Activated T-helper 2 cell treated with anti-CD3 and anti-CD28 coated beads, Interferon-gamma antibody, Interleukin-2, Interleukin-4, amounts not matched to agents 10 μg/mL and 5 μg/mL and 100 μg/mL, durations not matched to agents 14 hours and 24 hours and 36 hours (primary cell): ENCODE data around the gene S100A5. TPM values are rescaled to one million over a fixed set of nuclear protein-coding genes. Genes with fewer than 3 reads are reported as not detected.
"Not testable (repeated sequence)": the region's sequence is repeated elsewhere in the genome, so short reads cannot be mapped to it uniquely, and the experiment has no call there.

Source experiments
- DNase-seq: peaks from one replicate; pipeline ENCODE4 v3.0.0; 2021; ENCODE audit warnings: low spot score
- H3K27ac Mint-ChIP-seq: one replicate; pipeline ENCODE4 v1.8.0; 2021; ENCODE audit warnings: mixed read lengths
- H3K27me3 Mint-ChIP-seq: one replicate; pipeline ENCODE4 v1.8.0; 2021; ENCODE audit warnings: low read depth, mixed read lengths
- H3K36me3 Mint-ChIP-seq: one replicate; pipeline ENCODE4 v1.8.0; 2021; ENCODE audit warnings: low read depth, mixed read lengths
- H3K4me1 Mint-ChIP-seq: one replicate; pipeline ENCODE4 v1.8.0; 2021; ENCODE audit warnings: low read depth, mixed read lengths
- H3K4me3 Mint-ChIP-seq: one replicate; pipeline ENCODE4 v1.8.0; 2021; ENCODE audit warnings: low read depth, mild to moderate bottlenecking, moderate library complexity, mixed read lengths
- H3K9me3 Mint-ChIP-seq: one replicate; pipeline ENCODE4 v1.8.0; 2021; ENCODE audit warnings: mixed read lengths
- intact Hi-C: fragments of 100-400 bp; cut with micrococcal nuclease; formaldehyde crosslinking; loops from one replicate; pipeline ENCODE4 v1.15.1; 2023
- total RNA-seq: library from RNA; stranded (reverse); gene quantifications from 2 replicates; pipeline ENCODE4 v1.2.3, GENCODE V29; 2022

Gene S100A5
- total RNA-seq, 1 donor from 2014 or later = 2.4 TPM

DNA sequence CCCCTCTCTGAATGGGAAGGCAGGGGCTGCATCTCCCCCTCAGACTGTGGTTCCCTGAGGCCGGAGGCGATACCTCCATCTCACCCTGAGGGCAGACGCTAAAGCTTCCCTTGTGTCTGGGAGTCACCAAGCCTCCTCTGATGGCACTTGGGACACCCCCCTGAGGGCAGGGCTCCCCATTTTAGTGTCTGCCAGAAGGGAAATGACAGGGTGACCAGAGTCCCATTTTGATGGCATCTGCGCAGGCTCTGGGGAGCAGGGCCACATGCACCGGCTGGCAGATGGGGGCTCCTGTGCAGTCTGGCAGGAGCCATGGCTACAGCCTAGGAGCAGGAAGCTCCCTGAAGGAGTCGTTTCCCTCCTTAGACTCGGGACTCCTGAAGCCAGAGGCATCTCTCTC is 23.3 kb upstream of the S100A5 start:
- Mint-ChIP-seq H3K27ac (no peak overlapping the region), H3K4me3 (no peak overlapping the region), H3K4me1 (peaks cover 29% of the 10 kb centered on the region), H3K36me3 (no peaks in the 10 kb centered on the region), H3K27me3 (no peaks in the 10 kb centered on the region), H3K9me3 (no peaks in the 10 kb centered on the region)
- DNase-seq = no peak
- intact Hi-C loops = no loop called here

DNA sequence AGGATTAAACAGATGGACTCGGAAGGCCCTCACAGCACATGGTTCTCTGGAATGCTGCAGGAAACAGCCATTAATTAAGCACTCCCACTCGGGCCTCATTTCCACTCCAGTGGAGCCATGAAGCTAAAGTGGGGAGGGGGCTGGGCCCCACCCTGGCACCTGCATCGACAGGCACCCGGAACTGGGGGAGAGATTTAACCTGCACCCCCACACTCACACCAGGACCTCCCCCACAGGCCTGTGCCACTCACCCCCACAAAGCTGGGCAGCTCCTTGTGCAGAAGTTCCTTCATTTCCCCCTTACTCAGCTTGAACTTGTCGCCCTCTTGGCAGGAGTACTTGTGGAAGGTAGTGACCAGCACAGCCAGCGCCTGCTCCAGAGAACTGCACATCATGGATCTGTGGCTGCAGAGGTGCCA is 22.8 kb upstream of the S100A5 start:
- H3K9me3 Mint-ChIP-seq = no peaks in the 10 kb centered on the region
- H3K27ac Mint-ChIP-seq = no peak overlapping the region
- H3K36me3 Mint-ChIP-seq = no peaks in the 10 kb centered on the region
- H3K27me3 Mint-ChIP-seq = no peaks in the 10 kb centered on the region
- H3K4me3 Mint-ChIP-seq = no peak overlapping the region
- H3K4me1 Mint-ChIP-seq = peaks cover 25% of the 10 kb centered on the region
- intact Hi-C loops = no loop called here
- no peak for DNase-seq

DNA sequence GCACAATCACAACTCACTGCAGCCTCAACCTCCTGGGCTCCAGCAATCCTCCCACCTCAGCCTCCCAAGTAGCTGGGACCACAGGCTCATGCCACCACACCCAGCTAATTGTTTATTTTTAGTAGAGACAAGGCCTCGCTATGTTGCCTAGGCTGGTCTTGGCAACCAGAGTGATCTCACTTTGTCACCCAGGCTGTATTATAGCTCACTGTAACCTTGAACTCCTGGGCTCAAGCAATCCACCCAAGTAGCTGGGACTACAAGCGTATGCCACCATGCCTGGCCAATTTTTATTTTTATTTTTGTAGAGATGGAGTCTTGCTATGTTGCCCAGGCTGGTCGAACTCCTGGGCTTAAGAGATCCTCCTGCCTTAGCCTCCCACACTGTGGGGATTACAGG is 21.3 kb upstream of the S100A5 start:
- H3K27me3 Mint-ChIP-seq, H3K9me3 Mint-ChIP-seq, H3K27ac Mint-ChIP-seq, DNase-seq, H3K36me3 Mint-ChIP-seq, intact Hi-C loops, H3K4me3 Mint-ChIP-seq: not testable (repeated sequence)
- H3K4me1 Mint-ChIP-seq = peaks cover 14% of the 10 kb centered on the region

DNA sequence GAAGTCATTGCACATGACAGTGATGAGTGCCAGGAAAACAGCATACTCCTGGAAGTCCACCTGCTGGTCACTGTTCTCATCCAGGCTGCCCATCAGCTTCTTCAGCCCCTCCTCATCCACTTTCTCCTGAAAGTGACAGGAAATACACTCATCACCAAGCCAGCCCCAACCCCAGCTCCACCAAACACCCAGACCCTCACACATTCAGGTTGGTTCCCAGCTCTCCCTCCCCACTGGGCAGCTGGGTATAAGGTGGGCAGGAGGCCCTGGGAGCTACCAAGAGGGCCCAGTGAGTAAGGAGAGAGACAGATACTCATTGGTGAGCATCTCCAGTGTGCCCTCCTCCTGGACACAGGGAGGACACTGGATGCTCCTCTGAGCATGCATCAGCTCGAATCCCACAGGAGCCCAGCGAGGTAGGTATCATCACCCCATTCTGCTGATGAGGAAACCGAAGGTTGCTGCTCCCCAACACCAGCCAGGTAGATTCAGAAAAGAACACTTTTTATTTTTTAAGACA is 20.8 kb upstream of the S100A5 start:
- Mint-ChIP-seq H3K27ac (no peak overlapping the region), H3K4me3 (no peak overlapping the region), H3K9me3 (no peaks in the 10 kb centered on the region), H3K36me3 (no peaks in the 10 kb centered on the region), H3K4me1 (peaks cover 9% of the 10 kb centered on the region), H3K27me3 (no peaks in the 10 kb centered on the region)
- no peak for DNase-seq
- intact Hi-C loops = no loop called here

DNA sequence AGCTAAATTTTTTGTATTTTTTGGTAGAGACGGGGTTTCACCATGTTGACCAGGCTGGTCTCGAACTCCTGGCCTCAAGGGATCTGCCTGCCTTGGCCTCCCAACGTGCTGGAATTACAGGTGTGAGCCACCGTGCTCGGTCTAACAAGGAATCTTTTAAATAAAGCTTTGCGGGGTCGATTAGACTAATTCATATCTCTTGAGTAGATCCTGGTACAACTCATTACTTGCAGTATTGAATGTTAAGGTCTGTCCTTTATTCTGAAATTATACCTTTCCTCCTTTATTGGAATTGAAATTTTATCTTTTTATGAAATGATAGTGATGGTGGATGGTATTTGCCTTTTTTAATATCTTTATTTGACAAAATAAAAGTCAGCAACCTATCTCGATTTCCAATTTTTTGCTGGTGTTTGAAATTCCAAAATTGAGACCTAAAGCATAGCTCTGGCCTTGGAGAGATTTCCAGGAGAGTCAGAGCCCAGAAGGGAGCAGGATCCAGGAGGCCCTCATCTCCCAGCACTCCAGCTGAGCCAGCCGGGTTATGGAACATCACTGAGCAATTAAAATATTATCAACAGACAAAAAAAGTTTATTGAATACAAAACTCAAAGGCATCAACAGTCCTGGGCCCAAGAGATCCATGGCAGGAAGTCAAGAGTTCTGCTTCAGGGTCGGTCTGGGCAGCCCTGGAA is 20.2 kb upstream of the S100A5 start:
- intact Hi-C loops = no loop called here
- Mint-ChIP-seq H3K27me3 (no peaks in the 10 kb centered on the region), H3K27ac (no peak overlapping the region), H3K4me1 (peaks cover 5% of the 10 kb centered on the region), H3K36me3 (no peaks in the 10 kb centered on the region), H3K4me3 (no peak overlapping the region), H3K9me3 (no peaks in the 10 kb centered on the region)
- DNase-seq = no peak

DNA sequence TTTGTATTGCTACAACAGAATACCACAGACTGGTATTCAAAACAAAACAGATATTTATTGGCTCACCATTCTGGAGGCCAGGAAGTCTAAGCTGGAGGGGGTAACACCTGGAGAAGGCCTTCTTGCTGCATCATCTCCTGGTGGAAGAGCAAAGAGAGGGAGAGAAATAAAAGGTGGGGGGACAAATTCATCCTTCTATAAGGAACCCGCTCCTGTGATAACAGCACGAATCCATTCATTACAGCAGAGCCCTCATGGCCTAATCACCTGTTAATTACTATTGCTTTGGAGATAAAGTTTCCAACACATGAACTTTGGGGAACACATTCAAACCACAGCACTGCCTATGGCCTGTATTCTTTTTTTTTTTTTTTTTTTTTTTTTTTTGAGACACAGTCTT is 19.5 kb upstream of the S100A5 start:
- H3K27me3 Mint-ChIP-seq = no peaks in the 10 kb centered on the region
- DNase-seq = no peak
- H3K27ac Mint-ChIP-seq = no peak overlapping the region
- intact Hi-C loops = no loop called here
- H3K4me3 Mint-ChIP-seq = no peak overlapping the region
- H3K9me3 Mint-ChIP-seq = no peaks in the 10 kb centered on the region
- no peaks in the 10 kb centered on the region for H3K36me3 Mint-ChIP-seq
- H3K4me1 Mint-ChIP-seq = no peaks in the 10 kb centered on the region

DNA sequence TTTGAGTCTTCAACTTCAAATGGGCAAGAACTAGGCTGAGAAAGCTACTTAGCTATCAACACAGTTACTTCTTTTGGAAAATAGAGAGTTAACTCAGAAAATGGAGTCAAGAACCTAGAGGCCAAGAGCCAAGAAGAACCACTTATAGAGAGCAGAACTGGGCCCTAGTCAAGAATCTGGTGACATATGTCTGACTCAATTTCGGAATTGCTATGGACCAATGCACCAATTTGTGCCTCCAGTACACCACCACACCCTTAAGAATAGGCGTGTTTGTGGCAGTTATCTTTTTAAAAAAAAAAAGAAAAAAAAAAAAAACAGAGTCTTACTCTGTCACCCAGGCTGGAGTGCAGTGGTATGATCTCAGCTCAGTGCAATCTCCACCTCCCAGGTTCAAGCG is 17.1 kb upstream of the S100A5 start:
- Mint-ChIP-seq H3K4me1 (peaks cover 6% of the 10 kb centered on the region), H3K36me3 (no peaks in the 10 kb centered on the region), H3K9me3 (no peaks in the 10 kb centered on the region), H3K4me3 (no peak overlapping the region), H3K27me3 (no peaks in the 10 kb centered on the region), H3K27ac (no peak overlapping the region)
- intact Hi-C loops = no loop called here
- no peak for DNase-seq

DNA sequence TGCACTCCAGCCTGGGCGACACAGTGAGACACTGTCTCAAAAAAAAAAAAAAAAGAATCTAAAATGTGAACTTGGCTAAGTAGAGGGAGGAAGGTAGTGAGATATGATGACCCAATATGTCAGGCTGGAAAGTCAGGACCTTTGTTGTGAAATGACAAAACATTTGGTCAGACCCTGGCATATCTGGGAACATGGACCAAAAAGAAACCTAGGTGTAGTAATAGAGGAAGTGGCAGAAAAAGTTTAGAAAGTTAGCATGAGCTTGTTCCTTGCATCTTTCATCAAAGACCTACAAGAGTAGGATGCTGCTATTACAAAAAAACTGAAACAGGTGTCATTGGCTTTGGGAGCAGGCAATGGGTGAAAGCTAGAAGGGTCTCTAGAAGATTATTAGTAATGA is 15.6 kb upstream of the S100A5 start:
- DNase-seq = no peak
- Mint-ChIP-seq H3K4me3 (no peak overlapping the region), H3K27ac (no peak overlapping the region), H3K27me3 (peaks cover under 1% of the 10 kb centered on the region), H3K4me1 (peaks cover 6% of the 10 kb centered on the region), H3K36me3 (no peaks in the 10 kb centered on the region), H3K9me3 (no peaks in the 10 kb centered on the region)
- intact Hi-C loops = no loop called here

DNA sequence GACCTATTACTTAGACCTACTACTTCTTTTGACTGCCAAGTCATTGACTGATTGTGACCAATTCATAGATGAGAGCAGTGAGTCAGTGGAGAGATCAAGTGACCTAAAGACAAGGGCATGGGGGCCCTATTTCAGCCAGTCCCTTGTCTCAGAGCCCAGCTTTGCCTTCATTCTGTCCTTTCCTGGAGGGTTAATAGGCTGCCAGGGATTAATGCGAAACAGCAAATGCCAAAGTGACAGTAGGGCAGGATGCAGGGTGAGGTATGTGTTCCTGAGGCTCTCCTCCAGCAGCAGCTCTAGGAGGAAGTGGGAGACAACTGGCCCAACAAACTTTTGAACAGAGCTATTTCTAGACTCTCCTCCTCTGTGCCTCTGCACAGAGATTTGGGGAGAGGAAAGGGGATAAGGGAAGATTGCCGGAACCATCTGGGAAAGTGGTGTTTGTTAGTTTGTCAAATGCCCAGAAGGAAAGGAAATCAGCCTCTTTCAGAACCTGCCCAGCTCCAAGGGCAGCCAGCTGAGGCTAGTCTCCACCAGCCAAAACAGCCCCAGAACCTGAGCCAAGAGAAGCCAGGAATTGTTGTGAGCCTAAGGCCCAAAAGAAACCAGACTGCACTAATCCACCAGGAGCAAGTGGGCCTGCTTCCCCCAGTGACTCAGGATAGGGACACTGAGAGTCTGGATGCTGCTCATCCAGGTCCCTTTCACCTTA is 13.3 kb upstream of the S100A5 start:
- Mint-ChIP-seq H3K9me3 (no peaks in the 10 kb centered on the region), H3K27ac (no peak overlapping the region), H3K4me3 (no peak overlapping the region), H3K27me3 (peaks cover 1% of the 10 kb centered on the region), H3K36me3 (no peaks in the 10 kb centered on the region), H3K4me1 (peaks cover 7% of the 10 kb centered on the region)
- DNase-seq = no peak
- intact Hi-C loops = no loop called here

DNA sequence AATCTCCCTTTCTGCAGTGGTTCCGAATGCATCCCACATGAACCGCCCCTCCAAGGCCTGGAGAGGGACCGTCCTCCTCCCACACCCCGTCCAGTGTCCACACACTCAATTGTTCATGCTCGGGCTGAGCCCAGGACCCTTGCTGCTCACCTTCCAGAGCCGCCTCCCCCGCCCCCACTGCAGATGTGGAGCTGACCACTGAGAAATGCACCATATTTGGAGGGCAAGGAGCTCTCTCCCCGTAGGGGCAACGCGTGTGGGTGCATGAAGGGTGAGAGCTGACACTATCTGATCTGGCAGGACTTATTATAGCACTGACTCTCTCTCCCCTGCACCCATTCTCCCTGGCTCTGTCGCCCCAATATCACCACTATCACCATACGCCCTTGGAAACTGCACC is 12.4 kb upstream of the S100A5 start:
- intact Hi-C loops = no loop called here
- Mint-ChIP-seq H3K27me3 (peaks cover 1% of the 10 kb centered on the region), H3K9me3 (no peaks in the 10 kb centered on the region), H3K36me3 (no peaks in the 10 kb centered on the region), H3K27ac (no peak overlapping the region), H3K4me3 (no peak overlapping the region), H3K4me1 (peaks cover 16% of the 10 kb centered on the region)
- no peak for DNase-seq

DNA sequence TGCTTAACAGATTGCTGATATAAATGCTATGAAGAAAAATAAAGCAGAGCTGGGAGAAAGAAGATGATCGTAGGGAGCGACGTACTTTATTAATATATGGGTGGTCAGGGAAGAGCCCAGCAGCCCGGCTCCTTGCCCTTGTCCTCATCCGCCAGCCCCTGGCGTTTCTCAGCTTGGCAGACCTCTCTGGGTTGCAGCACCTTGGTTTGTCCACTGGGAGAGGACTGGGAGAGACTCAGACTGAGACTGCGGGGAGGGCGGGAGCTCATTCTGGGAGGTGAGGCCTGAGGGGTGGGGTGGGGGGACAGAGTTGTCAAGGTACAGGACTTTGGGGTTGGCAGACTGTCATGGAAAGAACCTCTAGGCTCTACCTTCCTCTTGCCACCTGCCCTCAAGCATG is 11.6 kb upstream of the S100A5 start:
- Mint-ChIP-seq H3K9me3 (no peaks in the 10 kb centered on the region), H3K27me3 (peaks cover 1% of the 10 kb centered on the region), H3K4me1 (peaks cover 19% of the 10 kb centered on the region), H3K4me3 (no peak overlapping the region), H3K27ac (no peak overlapping the region), H3K36me3 (no peaks in the 10 kb centered on the region)
- intact Hi-C loops = no loop called here
- no peak for DNase-seq

DNA sequence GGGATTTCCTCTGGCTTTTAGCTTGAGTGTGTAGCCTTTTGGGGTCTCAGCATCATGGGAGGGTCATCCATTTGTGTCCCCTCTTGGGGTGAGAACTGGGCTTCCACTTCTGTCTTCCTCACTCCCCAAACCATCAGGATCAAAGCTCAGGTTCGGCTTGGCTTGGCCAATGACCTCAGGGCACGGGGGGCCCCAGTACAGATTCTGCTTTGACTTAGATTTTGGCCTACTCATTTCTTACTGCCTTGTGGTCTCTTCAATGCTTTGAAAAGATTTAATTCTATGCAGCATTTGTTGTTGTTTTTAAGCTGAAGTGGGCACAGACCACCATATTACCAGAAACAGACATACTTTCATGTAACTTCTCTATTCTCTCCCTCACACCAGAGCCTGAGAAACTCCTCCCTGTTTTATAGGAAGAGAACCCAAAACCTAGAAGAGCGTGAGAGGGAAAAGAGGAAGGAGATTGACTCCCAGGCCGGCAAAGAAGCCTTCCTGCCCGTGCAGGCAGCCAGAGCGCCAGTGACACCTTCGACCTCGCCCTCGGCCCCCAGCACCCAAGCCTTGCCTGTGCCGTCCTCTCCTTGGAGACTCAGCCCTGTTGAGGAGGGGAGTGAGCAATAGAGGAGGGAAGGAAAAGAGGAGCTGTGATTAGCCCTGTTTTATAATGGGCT is 10.2 kb upstream of the S100A5 start:
- intact Hi-C loops = no loop called here

DNA sequence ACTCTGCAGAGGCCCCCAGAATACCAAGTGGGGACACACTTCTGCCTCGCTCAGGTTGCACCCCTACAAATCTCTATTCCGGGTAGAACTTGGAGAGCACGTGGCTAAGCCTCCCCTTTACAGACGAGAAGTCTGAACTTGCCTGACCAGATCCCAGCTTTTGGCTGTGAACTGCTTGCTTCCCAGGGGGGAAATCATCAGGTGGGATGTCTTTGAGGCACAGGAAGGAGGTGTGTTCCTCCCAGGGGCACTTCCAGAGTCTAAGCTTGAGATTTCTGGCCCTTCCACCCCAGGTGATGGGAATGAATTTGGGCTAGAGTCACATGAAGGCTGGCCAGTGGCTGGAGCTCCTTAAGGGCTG is 9.6 kb upstream of the S100A5 start:
- Mint-ChIP-seq H3K4me3 (no peak overlapping the region), H3K27ac (no peak overlapping the region), H3K27me3 (peaks cover 1% of the 10 kb centered on the region), H3K9me3 (no peaks in the 10 kb centered on the region), H3K4me1 (peaks cover 31% of the 10 kb centered on the region), H3K36me3 (no peaks in the 10 kb centered on the region)
- intact Hi-C loops = no loop called here
- no peak for DNase-seq

More for the DNA sequence above, 10.2 kb upstream of the S100A5 start:
- no peaks in the 10 kb centered on the region for H3K36me3 Mint-ChIP-seq
- no peak overlapping the region for H3K27ac Mint-ChIP-seq
- H3K4me1 Mint-ChIP-seq = peaks cover 26% of the 10 kb centered on the region
- no peaks in the 10 kb centered on the region for H3K9me3 Mint-ChIP-seq
- H3K4me3 Mint-ChIP-seq = no peak overlapping the region
- DNase-seq = no peak
- H3K27me3 Mint-ChIP-seq = peaks cover 1% of the 10 kb centered on the region
